Small intestine (tissue), 7 donors: Measurements from ENCODE around the gene RAB9A. TPM values are rescaled to one million over a fixed set of nuclear protein-coding genes. Genes with fewer than 3 reads are reported as not detected.
"Not testable (repeated sequence)": the region's sequence is repeated elsewhere in the genome, so short reads cannot be mapped to it uniquely, and the experiment has no call there.

Source experiments
- DNase-seq, 2 donors: peaks; one replicate each; pipeline versions ENCODE4 v3.0.0 to v3.0.0-alpha.2; 2013
- FAIRE-seq: peaks from 2 replicates; lab custom pipeline; 2012; peaks lifted over from hg19 to GRCh38; lab: Jason Lieb, UNC
- H3K27ac ChIP-seq, 3 donors: one replicate each; pipeline ENCODE4 v1.5.1; 2013; ENCODE audit warnings: low read length in 2 of 3, mild to moderate bottlenecking in 2 of 3, control low read depth in 1 of 3, inconsistent platforms in 1 of 3, low read depth in 1 of 3, moderate library complexity in 1 of 3
- H3K27me3 ChIP-seq, 3 donors: one replicate each; pipeline ENCODE4 v1.6.1; 2013; ENCODE audit warnings: low read length in 3 of 3, inconsistent platforms in 1 of 3; ENCODE audit not compliant: control insufficient read depth in 3 of 3, insufficient read depth in 3 of 3
- H3K36me3 ChIP-seq, 3 donors: one replicate each; pipeline ENCODE4 v1.6.1; 2013; ENCODE audit warnings: low read length in 3 of 3, inconsistent platforms in 1 of 3, low read depth in 1 of 3, mild to moderate bottlenecking in 1 of 3, moderate library complexity in 1 of 3; ENCODE audit not compliant: control insufficient read depth in 3 of 3, insufficient read depth in 2 of 3
- H3K4me1 ChIP-seq, 3 donors: one replicate each; pipeline ENCODE4 v1.6.1; 2013; ENCODE audit warnings: low read length in 2 of 3, inconsistent platforms in 1 of 3, low read depth in 1 of 3, mild to moderate bottlenecking in 1 of 3, moderate library complexity in 1 of 3; ENCODE audit not compliant: control insufficient read depth in 3 of 3, insufficient read depth in 2 of 3
- H3K4me3 ChIP-seq, 3 donors: one replicate each; pipeline ENCODE4 v1.5.1; 2013; ENCODE audit warnings: low read length in 3 of 3, control low read depth in 1 of 3, inconsistent platforms in 1 of 3, low read depth in 1 of 3, mild to moderate bottlenecking in 1 of 3, moderate library complexity in 1 of 3
- H3K9me3 ChIP-seq, 2 donors: one replicate each; pipeline ENCODE4 v1.6.1; 2013; ENCODE audit warnings: low read depth in 1 of 2, low read length in 1 of 2; ENCODE audit not compliant: control insufficient read depth in 2 of 2, insufficient read depth in 1 of 2
- whole genome bisulfite sequencing, 3 donors: extraction: QIAGEN DNeasy Blood & Tissue Kit; methylation state at CpG; one replicate each; pipeline ENCODE4 v1.1.7; 2013; 5-methylcytosine and 5-hydroxymethylcytosine counted together
- polyA plus RNA-seq, 4 donors: library from polyadenylated mRNA; stranded (reverse) in 3 of 4; unstranded in 1 of 4; fragments of 200-250 nt in 3 of 4; fragments of 120-200 nt in 1 of 4; gene quantifications; one replicate each; pipeline versions ENCODE4 v1.2.1 to v1.2.3, GENCODE V29; 2013
- donor health status: healthy with polysubstance abuse.
- donor health status: control.
- donor health status: control.
- donor health status: Bipolar disorder and iron deficiency.
- donor health status: healthy.

The RAB9A gene
- polyA plus RNA-seq, 4 donors: 16.5 to 32.4 (median 25.1) TPM

GRCh38 chrX:13676885-13677284 lies 12.0 kb upstream of the RAB9A start:
- H3K9me3 ChIP-seq: no peaks in the 10 kb centered on the region
- H3K27me3 ChIP-seq: no peaks in the 10 kb centered on the region
- H3K27ac ChIP-seq: no peak overlapping the region
- FAIRE-seq: no peak
- H3K4me3 ChIP-seq: no peak overlapping the region
- H3K36me3 ChIP-seq: no peaks in the 10 kb centered on the region
- no peaks in the 10 kb centered on the region for H3K4me1 ChIP-seq
- no peak for DNase-seq

GRCh38 chrX:13679700-13680099 lies 9.2 kb upstream of the RAB9A start:
- not testable (repeated sequence) for H3K4me3 ChIP-seq, H3K27me3 ChIP-seq, DNase-seq, H3K27ac ChIP-seq, H3K4me1 ChIP-seq, FAIRE-seq, H3K9me3 ChIP-seq, H3K36me3 ChIP-seq
- WGBS, 3 donors: 94 to 96% (median 95%) methylated on average over 4 of the region's 4 CpGs

- H3K4me3 ChIP-seq: no peak overlapping the region
- 77 to 90% (median 79%) methylated on average over 7 of the region's 7 CpGs for WGBS, 3 donors
- no peak for FAIRE-seq
- H3K36me3 ChIP-seq: no peaks in the 10 kb centered on the region
- no peaks in the 10 kb centered on the region for H3K4me1 ChIP-seq
- no peaks in the 10 kb centered on the region for H3K27me3 ChIP-seq
- no peak overlapping the region for H3K27ac ChIP-seq
- DNase-seq: no peak
- no peaks in the 10 kb centered on the region for H3K9me3 ChIP-seq
These were observed 7.3 kb upstream of the RAB9A start for GRCh38 chrX:13681595-13681994.

- Histone ChIP-seq H3K36me3 (no peaks in the 10 kb centered on the region), H3K4me1 (no peaks in the 10 kb centered on the region), H3K27ac (no peak overlapping the region), H3K9me3 (no peaks in the 10 kb centered on the region), H3K4me3 (no peak overlapping the region), H3K27me3 (no peaks in the 10 kb centered on the region)
- FAIRE-seq: no peak
- WGBS, 3 donors: 84 to 93% (median 88%) methylated on average over 4 of the region's 4 CpGs
- no peak for DNase-seq
These were observed 4.6 kb upstream of the RAB9A start for GRCh38 chrX:13684361-13684760.

- no peaks in the 10 kb centered on the region for H3K9me3 ChIP-seq
- DNase-seq (no peak), FAIRE-seq (no peak)
- H3K27ac ChIP-seq: no peak overlapping the region
- WGBS, 3 donors: 56 to 80% (median 62%) methylated on average over 3 of the region's 3 CpGs
- H3K36me3 ChIP-seq: no peaks in the 10 kb centered on the region
- no peaks in the 10 kb centered on the region for H3K4me1 ChIP-seq
- no peaks in the 10 kb centered on the region for H3K27me3 ChIP-seq
- H3K4me3 ChIP-seq: no peak overlapping the region
These were observed 3.7 kb upstream of the RAB9A start for GRCh38 chrX:13685126-13685763.

GRCh38 chrX:13687203-13687602 lies 1.7 kb upstream of the RAB9A start:
- Histone ChIP-seq H3K27ac (no peak overlapping the region), H3K9me3 (no peaks in the 10 kb centered on the region), H3K4me3 (no peak overlapping the region), H3K27me3 (no peaks in the 10 kb centered on the region), H3K36me3 (no peaks in the 10 kb centered on the region), H3K4me1 (peaks cover 0 to 4% (median 0%) of the 10 kb centered on the region in 3 donors)
- DNase-seq (no peak), FAIRE-seq (no peak)
- 54 to 76% (median 69%) methylated on average over 1 of the region's 1 CpG for WGBS, 3 donors

GRCh38 chrX:13688384-13688957 lies 457 bp upstream of the RAB9A start:
- WGBS, 3 donors: 4 to 13% (median 5%) methylated on average over 13 of the region's 13 CpGs

GRCh38 chrX:13689741-13690211 lies 848 bp downstream of the RAB9A start:
- H3K36me3 ChIP-seq: peaks cover 0 to under 1% (median 0%) of the 10 kb centered on the region in 3 donors
- no peaks in the 10 kb centered on the region for H3K9me3 ChIP-seq
- 0 to 6% (median 1%) methylated on average over 16 of the region's 16 CpGs for WGBS, 3 donors
- FAIRE-seq (no peak), DNase-seq (no peak)
- no peaks in the 10 kb centered on the region for H3K27me3 ChIP-seq
- H3K4me3 ChIP-seq: peak overlapping the region; percentile 64 to 77 (median 67)
- H3K27ac ChIP-seq: peak overlapping the region; percentile 81 to 96 (median 93)
- H3K4me1 ChIP-seq: peaks cover 4 to 6% (median 4%) of the 10 kb centered on the region in 3 donors

More at GRCh38 chrX:13688384-13688957, 457 bp upstream of the RAB9A start:
- no peaks in the 10 kb centered on the region for H3K36me3 ChIP-seq
- H3K4me1 ChIP-seq: peaks cover 2 to 4% (median 4%) of the 10 kb centered on the region in 3 donors
- FAIRE-seq (no peak), DNase-seq (peak in 1 of 2 donors; percentile 17)
- H3K9me3 ChIP-seq: no peaks in the 10 kb centered on the region
- H3K27me3 ChIP-seq: no peaks in the 10 kb centered on the region
- H3K4me3 ChIP-seq: peak overlapping the region in 2 of 3 donors; percentile 67 to 77
- peak overlapping the region in 2 of 3 donors; percentile 93 to 96 for H3K27ac ChIP-seq
